H1 (cell line): ENCODE data around the gene IKZF3. TPM values are rescaled to one million over a fixed set of nuclear protein-coding genes. Genes with fewer than 3 reads are reported as not detected.
A peak's percentile ranks its signal among the peaks of the same experiment; 100 is the strongest.

ENCODE experiments used
- CTCF ChIA-PET: fragments of 300-600 bp; sonication (Branson Sonifier 250); formaldehyde crosslinking; loops from one replicate; lab custom pipeline; 2021; ENCODE audit not compliant: partially characterized antibody; lab: Charles Lee
- POLR2A ChIA-PET: fragments of 300-600 bp; sonication (Branson Sonifier 250); formaldehyde crosslinking; loops from one replicate; lab custom pipeline; 2021; ENCODE audit warnings: inconsistent platforms; ENCODE audit not compliant: partially characterized antibody; lab: Charles Lee
- DNase-seq, 2 experiments: peaks; one replicate each; pipeline versions ENCODE4 v3.0.0 to v3.0.0-alpha.2; 2010 to 2022; ENCODE audit warnings: low spot score in 2 of 2, low read depth in 1 of 2, mixed read lengths in 1 of 2
- FAIRE-seq: peaks from 2 replicates; lab custom pipeline; 2011; peaks lifted over from hg19 to GRCh38; lab: Jason Lieb, UNC
- H2AFZ ChIP-seq: 2 replicates; pipeline ENCODE4 v1.8.1; 2012; ENCODE audit warnings: low read length, inconsistent platforms
- H2AK5ac ChIP-seq: 2 replicates; pipeline ENCODE4 v1.6.1; 2013; ENCODE audit warnings: low read depth, low read length
- H2BK120ac ChIP-seq: replicated peaks from 2 replicates; pipeline ENCODE3; 2013; ENCODE audit warnings: low read depth, low read length, inconsistent platforms
- H2BK12ac ChIP-seq: 2 replicates; pipeline ENCODE4 v1.6.1; 2013; ENCODE audit warnings: low read depth, low read length
- H2BK15ac ChIP-seq: 2 replicates; pipeline ENCODE4 v1.6.1; 2013; ENCODE audit warnings: low read length
- H2BK20ac ChIP-seq: 2 replicates; pipeline ENCODE4 v1.6.1; 2013; ENCODE audit warnings: low read length
- H2BK5ac ChIP-seq: 2 replicates; pipeline ENCODE4 v1.6.1; 2013; ENCODE audit warnings: low read depth, low read length
- H3K14ac ChIP-seq: 2 replicates; pipeline ENCODE4 v1.6.1; 2013; ENCODE audit warnings: inconsistent platforms; ENCODE audit not compliant: insufficient read length
- H3K18ac ChIP-seq: 2 replicates; pipeline ENCODE4 v1.6.1; 2013; ENCODE audit warnings: low read length; ENCODE audit errors: extremely low read depth
- H3K23ac ChIP-seq: 2 replicates; pipeline ENCODE4 v1.6.1; 2013; ENCODE audit warnings: inconsistent platforms; ENCODE audit not compliant: insufficient read length
- H3K23me2 ChIP-seq: 2 replicates; pipeline ENCODE4 v1.6.1; 2013; ENCODE audit warnings: low read depth, low read length
- H3K27ac ChIP-seq: 2 replicates; pipeline ENCODE4 v1.6.1; 2011; ENCODE audit warnings: low read depth, low read length, inconsistent platforms
- H3K27me3 ChIP-seq, 4 experiments: replicated peaks in 1 of 4; 1 replicate in 1 of 4; 2 replicates in 3 of 4; pipeline versions ENCODE4 v1.6.1 to v1.8.1; 2011 to 2013; ENCODE audit warnings: low read length in 3 of 4, mild to moderate bottlenecking in 3 of 4, inconsistent platforms in 2 of 4, mixed read lengths in 2 of 4, moderate library complexity in 1 of 4; ENCODE audit not compliant: control insufficient read depth in 3 of 4, insufficient read depth in 3 of 4; ENCODE audit errors: extremely low read depth in 1 of 4
- H3K36me3 ChIP-seq, 4 experiments: 2 replicates each; pipeline versions ENCODE4 v1.6.1 to v1.8.1; 2011 to 2013; ENCODE audit warnings: mild to moderate bottlenecking in 4 of 4, low read length in 3 of 4, moderate library complexity in 2 of 4, control low read depth in 1 of 4, inconsistent platforms in 1 of 4; ENCODE audit not compliant: insufficient read depth in 4 of 4, control insufficient read depth in 2 of 4
- H3K4ac ChIP-seq: replicated peaks from 2 replicates; pipeline ENCODE3; 2013; ENCODE audit warnings: low read length, low read depth, mixed read lengths, inconsistent platforms; ENCODE audit not compliant: insufficient read length
- H3K4me1 ChIP-seq, 4 experiments: replicated peaks in 1 of 4; 1 replicate in 1 of 4; 2 replicates in 3 of 4; pipeline versions ENCODE4 v1.6.1 to v1.8.1; 2011 to 2013; ENCODE audit warnings: low read length in 3 of 4, inconsistent platforms in 2 of 4, mixed read lengths in 1 of 4; ENCODE audit not compliant: insufficient read depth in 4 of 4, control insufficient read depth in 3 of 4
- H3K4me2 ChIP-seq, 2 experiments: 2 replicates each; pipeline versions ENCODE4 v1.6.1 to v1.8.1; 2011 to 2013; ENCODE audit warnings: low read depth in 2 of 2, low read length in 2 of 2, control low read depth in 1 of 2, inconsistent platforms in 1 of 2, mild to moderate bottlenecking in 1 of 2; ENCODE audit not compliant: insufficient read depth in 1 of 2
- H3K4me3 ChIP-seq, 4 experiments: fragments of 200-600, 300-600 bp in 1 of 4; sonication (generic), shearing (Covaris generic), sonication (Bioruptor Twin) in 1 of 4; 2 replicates each; pipeline versions ENCODE4 v1.5.1 to v1.8.1; 2011 to 2016; ENCODE audit warnings: low read length in 4 of 4, low read depth in 3 of 4, control low read depth in 2 of 4, inconsistent platforms in 2 of 4, mild to moderate bottlenecking in 2 of 4, mixed read lengths in 1 of 4, moderate library complexity in 1 of 4; ENCODE audit not compliant: insufficient read depth in 2 of 4; ENCODE audit errors: extremely low read depth in 1 of 4
- H3K56ac ChIP-seq: replicated peaks from 2 replicates; pipeline ENCODE3; 2013; ENCODE audit warnings: low read depth, mild to moderate bottlenecking, mixed read lengths, low read length, inconsistent platforms; ENCODE audit not compliant: insufficient read length
- H3K79me1 ChIP-seq: 2 replicates; pipeline ENCODE4 v1.6.1; 2013; ENCODE audit warnings: low read depth, low read length, control low read depth
- H3K79me2 ChIP-seq, 2 experiments: 2 replicates each; pipeline versions ENCODE4 v1.6.1 to v1.8.1; 2012 to 2013; ENCODE audit warnings: low read length in 2 of 2, mild to moderate bottlenecking in 2 of 2, inconsistent platforms in 1 of 2; ENCODE audit not compliant: insufficient read depth in 2 of 2, control insufficient read depth in 1 of 2
- H3K9ac ChIP-seq, 4 experiments: replicated peaks in 1 of 4; 1 replicate in 1 of 4; 2 replicates in 3 of 4; pipeline versions ENCODE4 v1.6.1 to v1.8.1; 2011 to 2013; ENCODE audit warnings: low read depth in 3 of 4, low read length in 3 of 4, control low read depth in 2 of 4, mild to moderate bottlenecking in 2 of 4, moderate library complexity in 2 of 4, inconsistent platforms in 1 of 4; ENCODE audit errors: extremely low read depth in 1 of 4
- H3K9me3 ChIP-seq, 2 experiments: 2 replicates each; pipeline versions ENCODE4 v1.6.1 to v1.8.1; 2012 to 2013; ENCODE audit warnings: mild to moderate bottlenecking in 2 of 2, moderate library complexity in 2 of 2, control low read depth in 1 of 2, inconsistent platforms in 1 of 2, low read depth in 1 of 2, low read length in 1 of 2, mixed read lengths in 1 of 2; ENCODE audit not compliant: insufficient read depth in 2 of 2
- H4K20me1 ChIP-seq, 2 experiments: replicated peaks in 1 of 2; 2 replicates each; pipeline versions ENCODE3 to v1.8.1; 2011 to 2013; ENCODE audit warnings: inconsistent platforms in 2 of 2, low read length in 2 of 2, mild to moderate bottlenecking in 1 of 2; ENCODE audit not compliant: insufficient read depth in 2 of 2, control insufficient read depth in 1 of 2
- H4K5ac ChIP-seq: 2 replicates; pipeline ENCODE4 v1.6.1; 2013; ENCODE audit warnings: low read length, low read depth, mixed read lengths, inconsistent platforms; ENCODE audit not compliant: insufficient read length
- H4K8ac ChIP-seq: 2 replicates; pipeline ENCODE4 v1.8.0; 2013; ENCODE audit warnings: mild to moderate bottlenecking, moderate library complexity, low read length, inconsistent platforms; ENCODE audit not compliant: insufficient read depth; ENCODE audit errors: extremely low read depth
- H4K91ac ChIP-seq: replicated peaks from 2 replicates; pipeline ENCODE3; 2013; ENCODE audit warnings: low read length, mixed read lengths, inconsistent platforms; ENCODE audit not compliant: insufficient read length
- WGBS, 2 experiments: shearing (Covaris generic) in 1 of 2; methylation state at CpG; one replicate each; pipeline versions ENCODE4 v1.1.6 to v1.1.7; 2013 to 2015; ENCODE audit warnings: low lambda C conversion rate in 2 of 2, mixed read lengths in 2 of 2, inconsistent platforms in 1 of 2, low coverage in 1 of 2, missing lambda C conversion rate in 1 of 2; ENCODE audit not compliant: insufficient replicate concordance in 2 of 2, insufficient coverage in 1 of 2, insufficient read length in 1 of 2; ENCODE audit errors: extremely low coverage in 1 of 2, missing lambda C conversion rate in 1 of 2; 5-methylcytosine and 5-hydroxymethylcytosine counted together
- polyA plus RNA-seq, 7 experiments: library from polyadenylated mRNA; depleted of rRNA in 3 of 7; stranded (reverse) in 5 of 7; unstranded in 2 of 7; fragments of >200 nt in 5 of 7; fragments of 200-250 nt in 2 of 7; gene quantifications; 1 replicate in 5 of 7; 2 replicates in 1 of 7; 4 replicates in 1 of 7; pipeline versions ENCODE4 v1.2.1 to v1.2.3, GENCODE V29; 2011 to 2013; ENCODE audit warnings: missing spikeins in 2 of 7, mixed read lengths in 2 of 7
- total RNA-seq: library from RNA; stranded (reverse); fragmentation: NEBNext Ultra II Directional; extraction: Animal tissue kit (Norgen Biotek cat#: 25700); gene quantifications from 2 replicates; pipeline ENCODE4 v1.2.1, GENCODE V29; 2021

The IKZF3 gene
- total and polyA plus RNA-seq, 2 of the 8 experiments (the other 6 are each of a cell fraction or from before 2014, with no cell fraction given): 0.23 to 0.56 TPM

GRCh38 chr17:39744836-39745215, 119.3 kb downstream of the IKZF3 start:
- no peaks in the 10 kb centered on the region for H3K27me3 ChIP-seq
- H3K9me3 ChIP-seq: no peaks in the 10 kb centered on the region
- no peak overlapping the region; the same call in 1 of the 2 replicates for H4K8ac ChIP-seq
- peaks cover 9% of the 10 kb centered on the region for H3K79me1 ChIP-seq
- H2BK120ac ChIP-seq: no peak overlapping the region
- no peak overlapping the region for H3K4ac ChIP-seq
- no peak overlapping the region for H3K9ac ChIP-seq
- peaks cover 0 to 16% of the 10 kb centered on the region in 2 experiments; a peak in 2 of 4 replicates for H3K79me2 ChIP-seq
- ChIA-PET CTCF (interaction anchor here (1.2 to 2.0 kb wide), 4 partner anchors 15 to 123 kb away, joined by 3 to 5 read pairs (median 4); no protein-coding TSS in a partner anchor), POLR2A (interaction anchor here (1.0 to 1.7 kb wide), 4 partner anchors 8 to 74 kb away, joined by 3 to 4 read pairs (median 4); partner anchors contain the start of gene MIEN1)
- no peak overlapping the region for H2AFZ ChIP-seq
- H2BK12ac ChIP-seq: no peak overlapping the region
- FAIRE-seq (no peak), DNase-seq (no peak)
- no peak overlapping the region for H2AK5ac ChIP-seq
- peak overlapping the region; percentile 80; the same call in 1 of the 2 replicates for H2BK5ac ChIP-seq
- H3K56ac ChIP-seq: no peak overlapping the region
- WGBS, 2 experiments: 87% methylated on average over 8 of the region's 8 CpGs; no CpG with 5 or more reads in 1 of the 2 experiments
- H3K4me3 ChIP-seq: no peak overlapping the region
- H2BK15ac ChIP-seq: no peak overlapping the region
- H3K36me3 ChIP-seq: peaks cover 4 to 40% (median 31%) of the 10 kb centered on the region in 4 experiments; a peak in 6 of 8 replicates
- H4K91ac ChIP-seq: no peak overlapping the region
- H3K23ac ChIP-seq: no peak overlapping the region
- no peak overlapping the region for H4K5ac ChIP-seq
- peaks cover 5 to 17% (median 16%) of the 10 kb centered on the region in 4 experiments for H3K4me1 ChIP-seq
- no peak overlapping the region for H2BK20ac ChIP-seq
- H4K20me1 ChIP-seq: no peaks in the 10 kb centered on the region
- H3K18ac ChIP-seq: no peak overlapping the region
- no peak overlapping the region for H3K4me2 ChIP-seq
- no peak overlapping the region for H3K27ac ChIP-seq
- no peak overlapping the region for H3K14ac ChIP-seq
- H3K23me2 ChIP-seq: peaks cover 8% of the 10 kb centered on the region
